ENCODE data around the gene SPOPL. TPM values are rescaled to one million over a fixed set of nuclear protein-coding genes. Genes with fewer than 3 reads are reported as not detected.

The SPOPL gene
- total and polyA plus RNA-seq, 2 of the 4 experiments (the other 2 are of a cell fraction) = 4.8 to 20.3 TPM

DNA sequence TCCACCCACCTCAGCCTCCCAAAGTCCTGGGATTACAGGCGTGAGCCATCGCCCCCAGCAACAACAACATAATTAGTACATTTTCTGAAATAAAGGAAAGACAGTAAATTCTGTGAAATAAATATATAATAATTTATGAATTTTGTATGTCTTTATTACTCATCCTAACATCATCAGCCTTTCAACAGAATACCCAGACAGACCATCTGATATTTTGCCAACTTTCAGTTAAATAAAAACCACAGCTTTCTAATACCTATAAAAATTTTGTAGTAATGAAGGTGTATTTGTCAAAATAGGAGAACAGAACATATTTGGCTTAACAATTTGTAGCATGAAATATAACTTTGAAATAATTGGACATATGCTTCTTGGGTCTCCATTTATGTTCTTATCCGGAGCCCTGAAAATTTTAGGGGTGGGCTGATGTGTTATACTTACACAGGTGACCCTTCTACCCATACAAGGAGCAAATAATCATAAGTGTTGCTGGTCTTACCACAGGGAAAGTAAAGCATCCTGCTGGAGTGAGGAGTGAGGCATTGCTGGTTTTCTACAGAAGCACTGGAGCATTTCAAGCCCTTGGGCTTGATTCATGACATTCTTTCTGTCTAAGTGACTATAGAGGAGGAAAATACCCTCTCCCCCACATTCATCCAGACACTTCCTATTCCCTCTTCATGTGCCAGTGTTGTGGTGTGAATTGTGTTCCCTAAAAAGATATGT lies 99.3 kb downstream of the SPOPL start:
- H3K9me1 ChIP-seq (ENCODE audit: insufficient read depth, low read length) = no peaks in the 10 kb centered on the region; the same call in 1 of the 2 replicates
- H2BK5ac ChIP-seq (ENCODE audit: low read depth, low read length, poor library complexity, severe bottlenecking) = no peak overlapping the region
- H3K4me1 ChIP-seq (ENCODE audit: control insufficient read depth, insufficient read depth, low read length) = no peaks in the 10 kb centered on the region
- no peak overlapping the region for H4K5ac ChIP-seq (ENCODE audit: low read depth, low read length)
- H3K4ac ChIP-seq (ENCODE audit: low read depth, low read length) = no peak overlapping the region
- H2AFZ ChIP-seq (replicated peaks; ENCODE audit: low read length, poor library complexity) = no peak overlapping the region
- DNase-seq = peak; percentile 17
- H3K27me3 ChIP-seq (ENCODE audit: control insufficient read depth, insufficient read depth, low read length) = no peaks in the 10 kb centered on the region
- H3K18ac ChIP-seq (ENCODE audit: low read depth, low read length) = no peak overlapping the region
- no peak overlapping the region for H3K4me3 ChIP-seq (ENCODE audit: insufficient read depth, low read depth, low read length)
- H3K79me1 ChIP-seq (ENCODE audit: low read depth in 1 of 2, low read length in 2 of 2) = no peaks in the 10 kb centered on the region
- no CpG with 5 or more reads among the region's 3 CpGs for WGBS, 2 experiments (ENCODE audit: extremely low coverage in 2 of 2, insufficient read length in 1 of 2)
- H3K14ac ChIP-seq (replicated peaks; ENCODE audit: low read depth, low read length) = no peak overlapping the region
- H3K36me3 ChIP-seq (ENCODE audit: control insufficient read depth, insufficient read depth, low read length) = no peaks in the 10 kb centered on the region
- no peaks in the 10 kb centered on the region for H4K20me1 ChIP-seq (ENCODE audit: insufficient read depth, low read length)
- no peak overlapping the region for H3K4me2 ChIP-seq (ENCODE audit: low read depth, low read length)
- H2BK15ac ChIP-seq (ENCODE audit: low read depth, low read length) = no peak overlapping the region
- H4K8ac ChIP-seq (ENCODE audit: low read depth in 2 of 2, low read length in 2 of 2) = no peak overlapping the region
- POLR2A ChIA-PET (ENCODE audit: unreplicated experiment) = no interaction called here
- dilution Hi-C loops (cut with HindIII; ENCODE audit: low sequenced_read_pairs, unreplicated experiment) (no loop called here), in situ Hi-C loops (cut with MboI; ENCODE audit: low sequenced_read_pairs) (no loop called here), intact Hi-C loops (cut with micrococcal nuclease) (no loop called here)
- TF ChIP-seq POLR2A (IDR thresholded peaks at IDR 0.05; ENCODE audit: low read depth, low read length) = no peak
- TF ChIP-seq CHD1 (IDR thresholded peaks at IDR 0.05; ENCODE audit: low read depth, low read length) = no peak
- no peak for TF ChIP-seq CEBPB (IDR thresholded peaks at IDR 0.05; ENCODE audit: low read depth, low read length)
- no peak for TF ChIP-seq NFE2L2 (IDR thresholded peaks at IDR 0.05; ENCODE audit: low read depth, low read length)
- TF ChIP-seq RCOR1 (IDR thresholded peaks at IDR 0.05; ENCODE audit: insufficient replicate concordance, low read length) = no peak
- TF ChIP-seq MXI1 (IDR thresholded peaks at IDR 0.05; ENCODE audit: borderline replicate concordance, low read depth, low read length) = no peak
- TF ChIP-seq, protein P1, sequence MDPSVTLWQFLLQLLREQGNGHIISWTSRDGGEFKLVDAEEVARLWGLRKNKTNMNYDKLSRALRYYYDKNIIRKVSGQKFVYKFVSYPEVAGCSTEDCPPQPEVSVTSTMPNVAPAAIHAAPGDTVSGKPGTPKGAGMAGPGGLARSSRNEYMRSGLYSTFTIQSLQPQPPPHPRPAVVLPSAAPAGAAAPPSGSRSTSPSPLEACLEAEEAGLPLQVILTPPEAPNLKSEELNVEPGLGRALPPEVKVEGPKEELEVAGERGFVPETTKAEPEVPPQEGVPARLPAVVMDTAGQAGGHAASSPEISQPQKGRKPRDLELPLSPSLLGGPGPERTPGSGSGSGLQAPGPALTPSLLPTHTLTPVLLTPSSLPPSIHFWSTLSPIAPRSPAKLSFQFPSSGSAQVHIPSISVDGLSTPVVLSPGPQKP (IDR thresholded peaks at IDR 0.05; ENCODE audit: borderline replicate concordance, low read depth, low read length) = no peak
- no peak for TF ChIP-seq RAD21 (IDR thresholded peaks at IDR 0.05; ENCODE audit: low read length)
- TF ChIP-seq, protein P2, sequence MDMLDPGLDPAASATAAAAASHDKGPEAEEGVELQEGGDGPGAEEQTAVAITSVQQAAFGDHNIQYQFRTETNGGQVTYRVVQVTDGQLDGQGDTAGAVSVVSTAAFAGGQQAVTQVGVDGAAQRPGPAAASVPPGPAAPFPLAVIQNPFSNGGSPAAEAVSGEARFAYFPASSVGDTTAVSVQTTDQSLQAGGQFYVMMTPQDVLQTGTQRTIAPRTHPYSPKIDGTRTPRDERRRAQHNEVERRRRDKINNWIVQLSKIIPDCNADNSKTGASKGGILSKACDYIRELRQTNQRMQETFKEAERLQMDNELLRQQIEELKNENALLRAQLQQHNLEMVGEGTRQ (IDR thresholded peaks at IDR 0.05; ENCODE audit: low read depth, low read length) = no peak
- H3K23ac ChIP-seq (ENCODE audit: low read depth, low read length) = no peak overlapping the region
- H3K27ac ChIP-seq (ENCODE audit: insufficient read depth, low read length) = no peak overlapping the region
- ATAC-seq (ENCODE audit: low read depth) = no peak
- H3K9me3 ChIP-seq (ENCODE audit: control insufficient read depth, insufficient read depth, low read length) = no peaks in the 10 kb centered on the region
- no peak overlapping the region for H2BK20ac ChIP-seq (ENCODE audit: low read depth, low read length)
- BruUV-seq (replicated peaks) = no TSS peak
- H2BK120ac ChIP-seq (ENCODE audit: low read depth, low read length) = no peak overlapping the region
- H4K91ac ChIP-seq (ENCODE audit: insufficient read depth, low read depth, low read length) = no peak overlapping the region
- H3K56ac ChIP-seq (ENCODE audit: extremely low read depth, insufficient read depth, low read length) = no peak overlapping the region
- no peak overlapping the region for H2AK9ac ChIP-seq (replicated peaks; ENCODE audit: low read depth, low read length, poor library complexity)
- H2AK5ac ChIP-seq (ENCODE audit: low read depth, low read length) = no peak overlapping the region
- CTCF ChIA-PET = no interaction called here
- H3K9ac ChIP-seq (ENCODE audit: low read depth, low read length) = no peak overlapping the region
